NT2/D1 (cell line): Measurements from ENCODE around the gene TMEM54.
"Not testable (repeated sequence)": the region's sequence is repeated elsewhere in the genome, so short reads cannot be mapped to it uniquely, and the experiment has no call there.

Experiments
- DNase-seq: peaks from one replicate; pipeline ENCODE4 v3.0.0-alpha.2; 2011; ENCODE audit warnings: low read depth, low spot score
- H3K27me3 ChIP-seq: 2 replicates; pipeline ENCODE4 v1.6.0; 2011; ENCODE audit warnings: mild to moderate bottlenecking; ENCODE audit not compliant: insufficient read length, insufficient read depth
- H3K36me3 ChIP-seq: 2 replicates; pipeline ENCODE4 v1.6.1; 2011; ENCODE audit warnings: mild to moderate bottlenecking, low read length, mixed read lengths; ENCODE audit not compliant: insufficient read depth, insufficient read length
- H3K4me1 ChIP-seq: 2 replicates; pipeline ENCODE4 v1.5.1; 2011; ENCODE audit not compliant: insufficient read depth, insufficient read length
- H3K4me3 ChIP-seq: 2 replicates; pipeline ENCODE4 v1.5.1; 2011; ENCODE audit warnings: low read depth; ENCODE audit not compliant: insufficient read length
- H3K9ac ChIP-seq: 2 replicates; pipeline ENCODE4 v1.6.0; 2011; ENCODE audit warnings: low read depth; ENCODE audit not compliant: insufficient read length
- H3K9me3 ChIP-seq: 2 replicates; pipeline ENCODE4 v1.5.1; 2011; ENCODE audit warnings: mild to moderate bottlenecking, low read length; ENCODE audit not compliant: insufficient read depth
- SUZ12 ChIP-seq: IDR thresholded peaks from 2 replicates; pipeline ENCODE4 v1.6.1; 2011; ENCODE audit not compliant: insufficient read length, insufficient read depth; ENCODE audit errors: extremely low read depth
- YY1 ChIP-seq: IDR thresholded peaks from 2 replicates; pipeline ENCODE4 v1.6.1; 2011; ENCODE audit not compliant: insufficient read length, insufficient read depth
- ZNF274 ChIP-seq: IDR thresholded peaks from 2 replicates; pipeline ENCODE4 v1.6.1; 2011; ENCODE audit warnings: mild to moderate bottlenecking, low read depth, low read length

The TMEM54 gene

GRCh38 chr1:32919811-32920733 is 18.9 kb upstream of the TMEM54 start:
- Histone ChIP-seq H3K9ac (no peak overlapping the region), H3K4me3 (no peak overlapping the region), H3K4me1 (peaks cover 4% of the 10 kb centered on the region), H3K36me3 (no peaks in the 10 kb centered on the region), H3K9me3 (no peaks in the 10 kb centered on the region), H3K27me3 (peaks cover 25% of the 10 kb centered on the region)
- no peak for DNase-seq
- TF ChIP-seq YY1 = no peak
- no peak for TF ChIP-seq ZNF274
- no peak for TF ChIP-seq SUZ12

GRCh38 chr1:32918179-32918578 is 17.0 kb upstream of the TMEM54 start:
- DNase-seq = no peak
- Histone ChIP-seq H3K4me1 (peaks cover 4% of the 10 kb centered on the region), H3K27me3 (peaks cover 6% of the 10 kb centered on the region), H3K4me3 (no peak overlapping the region), H3K36me3 (no peaks in the 10 kb centered on the region), H3K9ac (no peak overlapping the region), H3K9me3 (no peaks in the 10 kb centered on the region)
- TF ChIP-seq ZNF274 (no peak), YY1 (no peak), SUZ12 (no peak)

- Histone ChIP-seq H3K4me1 (peaks cover 4% of the 10 kb centered on the region), H3K9me3 (no peaks in the 10 kb centered on the region), H3K27me3 (no peaks in the 10 kb centered on the region), H3K36me3 (no peaks in the 10 kb centered on the region), H3K4me3 (no peak overlapping the region), H3K9ac (no peak overlapping the region)
- no peak for DNase-seq
- TF ChIP-seq SUZ12 (no peak), YY1 (no peak), ZNF274 (no peak)
Observed at GRCh38 chr1:32917521-32917920, 16.3 kb upstream of the TMEM54 start.

DNA sequence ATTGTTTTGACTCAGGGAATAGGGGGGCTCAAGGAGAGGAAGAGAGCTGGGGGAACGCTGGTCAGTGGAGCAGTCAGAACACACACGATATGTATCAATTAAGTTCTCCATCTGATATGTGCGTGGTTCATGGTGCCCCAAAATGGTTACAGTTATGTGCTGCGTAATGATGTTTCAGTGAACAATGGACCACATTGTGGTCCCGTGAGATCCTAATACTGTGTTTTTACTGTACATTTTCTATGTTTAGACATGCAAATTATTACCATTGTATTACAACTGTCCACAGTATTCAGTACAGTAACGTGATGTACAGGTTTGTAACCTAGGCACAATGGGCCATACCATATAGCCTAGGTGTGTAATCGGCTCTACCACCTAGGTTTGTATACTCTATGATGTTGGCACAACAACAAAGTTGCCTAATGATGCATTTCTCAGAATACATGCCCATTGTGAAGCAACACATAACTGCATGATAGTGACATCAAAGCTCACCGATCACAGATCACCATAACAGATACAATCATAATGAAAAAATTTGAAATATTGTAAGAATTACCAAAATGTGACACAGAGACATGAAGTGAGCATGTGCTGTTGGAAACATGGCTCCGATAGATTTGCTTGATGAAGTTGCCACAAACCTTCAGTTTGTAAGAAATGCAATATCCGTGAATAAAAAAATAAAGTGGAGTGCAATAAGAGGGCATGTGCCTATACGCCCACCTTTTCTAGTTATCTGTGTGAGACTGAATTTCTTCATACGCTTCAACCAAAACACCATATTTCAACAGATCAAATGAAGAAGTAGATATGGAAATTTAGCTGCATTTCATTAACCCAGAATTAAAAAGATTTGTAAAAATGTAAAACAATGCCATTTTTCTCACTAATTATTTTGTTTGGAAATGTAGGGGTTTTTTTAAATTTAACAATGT is 14.8 kb upstream of the TMEM54 start:
- no peak for DNase-seq
- Histone ChIP-seq H3K27me3 (no peaks in the 10 kb centered on the region), H3K9me3 (no peaks in the 10 kb centered on the region), H3K4me3 (no peak overlapping the region), H3K36me3 (no peaks in the 10 kb centered on the region), H3K9ac (no peak overlapping the region), H3K4me1 (peaks cover 4% of the 10 kb centered on the region)
- TF ChIP-seq ZNF274 = no peak
- TF ChIP-seq SUZ12 = no peak
- TF ChIP-seq YY1 = no peak

DNA sequence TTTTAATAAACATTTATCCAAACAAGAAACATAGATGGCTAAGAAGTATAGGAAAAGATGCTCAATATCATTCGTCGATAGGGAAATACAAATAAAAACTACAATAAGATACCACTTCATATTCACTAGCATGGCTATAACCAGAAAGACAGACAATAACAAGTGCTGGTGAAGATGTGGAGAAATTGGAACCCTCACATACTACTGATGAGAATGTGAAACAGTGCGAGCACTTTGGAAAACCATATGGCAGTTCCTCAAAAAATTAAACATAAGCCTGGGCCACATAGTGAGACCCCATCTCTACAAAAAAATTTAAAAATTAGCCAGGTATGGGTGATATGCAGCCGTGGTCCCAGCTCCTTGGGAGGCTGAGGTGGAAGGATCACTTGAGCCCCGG is 9.1 kb upstream of the TMEM54 start:
- H3K4me3 ChIP-seq = no peak overlapping the region
- no peaks in the 10 kb centered on the region for H3K36me3 ChIP-seq
- TF ChIP-seq ZNF274 (no peak), SUZ12 (no peak)
- H3K27me3 ChIP-seq = no peaks in the 10 kb centered on the region
- no peaks in the 10 kb centered on the region for H3K9me3 ChIP-seq
- no peak overlapping the region for H3K9ac ChIP-seq
- DNase-seq = no peak
- no peaks in the 10 kb centered on the region for H3K4me1 ChIP-seq

- Histone ChIP-seq H3K9ac (no peak overlapping the region), H3K4me3 (no peak overlapping the region), H3K9me3 (no peaks in the 10 kb centered on the region), H3K4me1 (no peaks in the 10 kb centered on the region), H3K27me3 (peaks cover 2% of the 10 kb centered on the region), H3K36me3 (no peaks in the 10 kb centered on the region)
- TF ChIP-seq SUZ12 (no peak), ZNF274 (no peak), YY1 (no peak)
- no peak for DNase-seq
Observed at GRCh38 chr1:32907435-32907834, 6.2 kb upstream of the TMEM54 start.

- Histone ChIP-seq H3K4me3 (no peak overlapping the region), H3K9ac (no peak overlapping the region), H3K4me1 (no peaks in the 10 kb centered on the region), H3K27me3 (peaks cover 5% of the 10 kb centered on the region), H3K36me3 (no peaks in the 10 kb centered on the region), H3K9me3 (no peaks in the 10 kb centered on the region)
- TF ChIP-seq YY1 = no peak
- no peak for TF ChIP-seq SUZ12
- no peak for TF ChIP-seq ZNF274
- no peak for DNase-seq
Observed at GRCh38 chr1:32906654-32907053, 5.5 kb upstream of the TMEM54 start.

DNA sequence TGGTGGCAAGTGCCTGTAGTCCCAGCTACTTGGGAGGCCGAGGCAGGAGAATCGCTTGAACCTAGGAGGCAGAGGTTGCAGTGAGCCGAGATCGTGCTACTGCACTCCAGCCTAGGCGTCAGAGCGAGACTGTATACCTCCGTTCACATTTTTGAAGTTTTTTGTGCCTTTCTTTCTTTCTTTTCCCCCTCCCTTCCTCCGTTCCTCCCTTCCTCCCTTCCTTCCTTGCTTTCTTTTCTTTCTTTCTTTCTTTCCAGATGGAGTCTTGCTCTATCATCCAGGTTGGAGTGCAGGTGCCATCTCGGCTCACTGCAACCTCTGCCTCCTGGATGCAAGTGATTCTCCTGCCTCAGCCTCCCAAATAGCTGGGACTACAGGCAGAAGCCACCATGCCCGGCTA is 4.4 kb upstream of the TMEM54 start:
- H3K9ac ChIP-seq, H3K4me1 ChIP-seq, DNase-seq, H3K4me3 ChIP-seq, H3K36me3 ChIP-seq, H3K9me3 ChIP-seq: not testable (repeated sequence)
- H3K27me3 ChIP-seq = peaks cover 11% of the 10 kb centered on the region
